DND-41 (cell line): Measurements from ENCODE around the gene USP36.

Source experiments
- EZH2 ChIP-seq: IDR thresholded peaks from 3 replicates; pipeline ENCODE4 v1.6.1; 2012; ENCODE audit warnings: borderline replicate concordance, low read depth, mild to moderate bottlenecking, moderate library complexity, low read length, inconsistent platforms; ENCODE audit not compliant: severe bottlenecking
- TF ChIP-seq, protein P1 (sequence below): IDR thresholded peaks from 2 replicates; pipeline ENCODE4 v1.5.1; 2012; ENCODE audit warnings: borderline replicate concordance, low read length, moderate library complexity, mild to moderate bottlenecking; ENCODE audit not compliant: poor library complexity, severe bottlenecking; ENCODE audit errors: extremely low read depth

GRCh38 chr17:78812855-78813254 lies 27.8 kb downstream of the USP36 start:
- TF ChIP-seq, protein P1, sequence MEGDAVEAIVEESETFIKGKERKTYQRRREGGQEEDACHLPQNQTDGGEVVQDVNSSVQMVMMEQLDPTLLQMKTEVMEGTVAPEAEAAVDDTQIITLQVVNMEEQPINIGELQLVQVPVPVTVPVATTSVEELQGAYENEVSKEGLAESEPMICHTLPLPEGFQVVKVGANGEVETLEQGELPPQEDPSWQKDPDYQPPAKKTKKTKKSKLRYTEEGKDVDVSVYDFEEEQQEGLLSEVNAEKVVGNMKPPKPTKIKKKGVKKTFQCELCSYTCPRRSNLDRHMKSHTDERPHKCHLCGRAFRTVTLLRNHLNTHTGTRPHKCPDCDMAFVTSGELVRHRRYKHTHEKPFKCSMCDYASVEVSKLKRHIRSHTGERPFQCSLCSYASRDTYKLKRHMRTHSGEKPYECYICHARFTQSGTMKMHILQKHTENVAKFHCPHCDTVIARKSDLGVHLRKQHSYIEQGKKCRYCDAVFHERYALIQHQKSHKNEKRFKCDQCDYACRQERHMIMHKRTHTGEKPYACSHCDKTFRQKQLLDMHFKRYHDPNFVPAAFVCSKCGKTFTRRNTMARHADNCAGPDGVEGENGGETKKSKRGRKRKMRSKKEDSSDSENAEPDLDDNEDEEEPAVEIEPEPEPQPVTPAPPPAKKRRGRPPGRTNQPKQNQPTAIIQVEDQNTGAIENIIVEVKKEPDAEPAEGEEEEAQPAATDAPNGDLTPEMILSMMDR, result no peak
- TF ChIP-seq EZH2, result no peak
